Measurements from ENCODE around the gene PTGES3L.
"Not testable (repeated sequence)": the region's sequence is repeated elsewhere in the genome, so short reads cannot be mapped to it uniquely, and the experiment has no call there.

Gene PTGES3L

GRCh38 chr17:42980274-42980765 lies 440 bp upstream of the PTGES3L start, which contains the start of gene RUNDC1:
Gene RUNDC1 (plus strand): TSS chr17:42980565. CDS start chr17:42980577, 12 bp downstream.
- DNase-seq (ENCODE audit: low read depth): peak; percentile 85

GRCh38 chr17:42975701-42976100 lies 4.2 kb downstream of the PTGES3L start:
- DNase-seq (ENCODE audit: low read depth): not testable (repeated sequence)

- no peak for DNase-seq (ENCODE audit: low read depth)
Observed at GRCh38 chr17:42975265-42975664, 4.6 kb downstream of the PTGES3L start.

GRCh38 chr17:42973323-42973722 lies 6.6 kb downstream of the PTGES3L start:
- not testable (repeated sequence) for DNase-seq (ENCODE audit: low read depth)

- DNase-seq (ENCODE audit: low read depth): no peak
Observed at GRCh38 chr17:42971589-42971988, 8.3 kb downstream of the PTGES3L start.

- peak; percentile 41 for DNase-seq (ENCODE audit: low read depth)
Observed at GRCh38 chr17:42969001-42969581, 10.8 kb downstream of the PTGES3L start.

- no peak for DNase-seq (ENCODE audit: low read depth)
Observed at GRCh38 chr17:42967925-42968324, 12.0 kb downstream of the PTGES3L start.

- peak; percentile 95 for DNase-seq (ENCODE audit: low read depth)
Observed at GRCh38 chr17:42964161-42964932, 15.5 kb downstream of the PTGES3L start, which contains the start of gene AARSD1. Gene AARSD1 (minus strand): TSS chr17:42964454. CDS start chr17:42964440, 14 bp downstream.

- peak; percentile 16 for DNase-seq (ENCODE audit: low read depth)
Observed at GRCh38 chr17:42953669-42954068, 26.2 kb downstream of the PTGES3L start.

GRCh38 chr17:42950044-42950783 lies 29.7 kb downstream of the PTGES3L start:
- DNase-seq (ENCODE audit: low read depth): no peak

GRCh38 chr17:42946812-42947211 lies 33.1 kb downstream of the PTGES3L start:
- DNase-seq (ENCODE audit: low read depth): no peak

GRCh38 chr17:42944211-42944610 lies 35.7 kb downstream of the PTGES3L start:
- no peak for DNase-seq (ENCODE audit: low read depth)

- peak; percentile 65 for DNase-seq (ENCODE audit: low read depth)
Observed at GRCh38 chr17:42937712-42938596, 41.9 kb downstream of the PTGES3L start.

GRCh38 chr17:42929497-42929844 lies 50.4 kb downstream of the PTGES3L start:
- no peak for DNase-seq (ENCODE audit: low read depth)

GRCh38 chr17:42928714-42929496 lies 51.0 kb downstream of the PTGES3L start:
- DNase-seq (ENCODE audit: low read depth): peak; percentile 85

GRCh38 chr17:42924891-42925290 lies 55.0 kb downstream of the PTGES3L start:
- DNase-seq (ENCODE audit: low read depth): no peak

GRCh38 chr17:42923472-42923871 lies 56.4 kb downstream of the PTGES3L start:
- DNase-seq (ENCODE audit: low read depth): not testable (repeated sequence)

- no peak for DNase-seq (ENCODE audit: low read depth)
Observed at GRCh38 chr17:42922294-42922693, 57.6 kb downstream of the PTGES3L start.

- DNase-seq (ENCODE audit: low read depth): no peak
Observed at GRCh38 chr17:42920922-42921321, 59.0 kb downstream of the PTGES3L start.

- DNase-seq (ENCODE audit: low read depth): no peak
Observed at GRCh38 chr17:42920106-42920900, 59.6 kb downstream of the PTGES3L start.

Data from iris pigment epithelial cell (primary cell).